Memory B cell (primary cell): Measurements from ENCODE around the gene RAMP1.

Experiments
- ATAC-seq: fragments of 150-1000 bp; cut with Tn5 transposase; 2 replicates; pipeline ENCODE4 v1.10.0; 2021; ENCODE audit warnings: low read depth, mild to moderate bottlenecking, moderate library complexity
- DNase-seq, 2 donors: peaks; one replicate each; pipeline ENCODE4 v3.0.0; 2022; ENCODE audit warnings: low spot score in 2 of 2
- H3K27ac Mint-ChIP-seq: one replicate; pipeline ENCODE4 v1.8.0; 2022; ENCODE audit warnings: mild to moderate bottlenecking, moderate library complexity, mixed read lengths
- H3K27me3 Mint-ChIP-seq: one replicate; pipeline ENCODE4 v1.8.0; 2022; ENCODE audit warnings: mixed read lengths
- H3K36me3 Mint-ChIP-seq: one replicate; pipeline ENCODE4 v1.8.0; 2022; ENCODE audit warnings: mild to moderate bottlenecking, mixed read lengths
- H3K4me1 Mint-ChIP-seq: one replicate; pipeline ENCODE4 v1.8.0; 2022; ENCODE audit warnings: mixed read lengths
- H3K4me3 Mint-ChIP-seq: one replicate; pipeline ENCODE4 v1.8.0; 2022; ENCODE audit warnings: mild to moderate bottlenecking, moderate library complexity, mixed read lengths
- H3K9me3 Mint-ChIP-seq: one replicate; pipeline ENCODE4 v1.8.0; 2022; ENCODE audit warnings: mixed read lengths

Gene RAMP1

DNA sequence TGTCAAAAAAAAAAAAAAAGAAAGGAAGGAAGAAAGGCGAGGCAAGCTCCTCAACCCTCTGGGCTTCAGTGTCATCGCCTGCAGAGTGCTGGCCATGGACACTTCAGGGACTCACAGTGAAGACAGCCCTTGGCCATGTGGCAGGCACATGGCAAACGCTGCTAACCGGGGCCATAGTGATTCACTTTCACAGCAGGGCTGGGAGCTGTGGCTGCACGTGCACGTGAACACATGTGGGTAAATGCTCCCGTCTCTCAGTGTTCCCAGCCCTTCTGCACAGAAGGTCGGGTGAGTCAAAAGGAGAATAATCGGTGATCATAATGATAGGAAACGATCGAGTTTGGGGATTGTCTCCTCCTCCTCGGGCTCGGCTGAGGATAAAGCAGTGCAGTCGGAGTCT is 61.2 kb downstream of the RAMP1 start:
- peaks cover 4% of the 10 kb centered on the region for H3K27me3 Mint-ChIP-seq
- H3K9me3 Mint-ChIP-seq: peaks cover 1% of the 10 kb centered on the region
- no peak overlapping the region for H3K27ac Mint-ChIP-seq
- DNase-seq (no peak), ATAC-seq (no peak)
- H3K36me3 Mint-ChIP-seq: no peaks in the 10 kb centered on the region
- H3K4me1 Mint-ChIP-seq: no peaks in the 10 kb centered on the region
- no peak overlapping the region for H3K4me3 Mint-ChIP-seq

- Mint-ChIP-seq H3K36me3 (no peaks in the 10 kb centered on the region), H3K27ac (no peak overlapping the region), H3K4me1 (no peaks in the 10 kb centered on the region), H3K27me3 (peaks cover 4% of the 10 kb centered on the region), H3K9me3 (peaks cover 1% of the 10 kb centered on the region), H3K4me3 (no peak overlapping the region)
- ATAC-seq (no peak), DNase-seq (no peak)
Measured at GRCh38 chr2:237921967-237922492, 62.6 kb downstream of the RAMP1 start.

DNA sequence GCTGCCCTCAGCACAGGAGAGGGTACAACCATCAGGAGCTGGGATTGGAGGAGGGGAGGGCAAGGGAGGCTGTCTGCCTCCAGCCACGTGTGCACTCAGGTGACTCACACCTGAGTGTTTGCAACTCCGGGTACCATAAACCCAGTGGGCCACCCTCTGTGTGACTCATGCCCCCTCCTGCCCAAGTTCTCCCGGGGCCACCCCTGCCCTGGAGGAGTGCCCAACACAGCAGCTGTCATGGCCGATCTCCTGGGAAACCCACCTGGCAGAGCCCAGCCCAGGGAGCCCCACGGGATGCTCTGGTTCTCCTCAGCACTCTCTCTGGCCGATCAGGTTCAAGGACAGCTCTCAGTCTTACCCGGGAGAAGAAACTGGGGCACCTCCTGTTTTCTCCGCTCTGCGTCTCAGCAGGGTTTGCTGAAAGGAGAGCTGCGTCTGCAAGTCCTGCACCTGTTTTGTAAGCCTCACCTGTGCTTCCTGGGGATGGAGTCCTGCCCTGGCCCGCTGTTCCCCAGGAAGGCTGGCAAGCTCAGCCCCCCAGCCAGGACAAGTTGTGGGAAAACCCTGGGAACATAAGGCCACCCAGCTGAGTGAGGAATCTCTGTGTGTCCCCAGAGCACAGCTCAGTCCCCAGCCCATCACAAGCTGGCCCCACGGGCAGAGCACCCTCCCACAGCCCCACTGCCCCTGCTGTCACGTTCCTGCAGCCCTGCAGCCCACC is 63.4 kb downstream of the RAMP1 start:
- no peak for DNase-seq
- no peak overlapping the region for H3K27ac Mint-ChIP-seq
- H3K4me1 Mint-ChIP-seq: no peaks in the 10 kb centered on the region

GRCh38 chr2:237923481-237924163 is 64.2 kb downstream of the RAMP1 start:
- Mint-ChIP-seq H3K27me3 (peaks cover 8% of the 10 kb centered on the region), H3K4me1 (no peaks in the 10 kb centered on the region), H3K9me3 (peaks cover 3% of the 10 kb centered on the region), H3K4me3 (no peak overlapping the region), H3K36me3 (no peaks in the 10 kb centered on the region), H3K27ac (no peak overlapping the region)
- peak; percentile 98 for ATAC-seq
- peak; percentile 73 to 81 for DNase-seq

More for the DNA sequence above, 63.4 kb downstream of the RAMP1 start:
- H3K9me3 Mint-ChIP-seq: peaks cover 1% of the 10 kb centered on the region
- H3K36me3 Mint-ChIP-seq: no peaks in the 10 kb centered on the region
- H3K4me3 Mint-ChIP-seq: no peak overlapping the region
- ATAC-seq: no peak
- peaks cover 4% of the 10 kb centered on the region for H3K27me3 Mint-ChIP-seq

DNA sequence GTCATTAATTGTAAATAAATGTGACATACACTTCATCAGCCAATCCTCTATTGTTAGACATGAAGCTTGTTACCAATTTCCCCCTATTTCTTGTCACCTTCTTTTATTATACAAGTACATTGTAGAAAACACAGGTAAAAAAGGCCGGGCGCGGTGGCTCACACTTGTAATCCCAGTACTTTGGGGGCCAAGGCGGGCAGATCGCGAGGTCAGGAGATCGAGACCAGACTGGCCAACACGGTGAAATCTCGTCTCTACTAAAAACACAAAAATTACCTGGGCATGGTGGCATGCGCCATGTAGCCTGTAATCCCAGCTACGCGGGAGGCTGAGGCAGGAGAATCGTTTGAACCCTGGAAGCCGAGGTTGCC is 64.7 kb downstream of the RAMP1 start:
- Mint-ChIP-seq H3K27ac (no peak overlapping the region), H3K4me1 (no peaks in the 10 kb centered on the region), H3K9me3 (peaks cover 3% of the 10 kb centered on the region), H3K4me3 (no peak overlapping the region), H3K27me3 (peaks cover 9% of the 10 kb centered on the region), H3K36me3 (no peaks in the 10 kb centered on the region)
- ATAC-seq (no peak), DNase-seq (no peak)

DNA sequence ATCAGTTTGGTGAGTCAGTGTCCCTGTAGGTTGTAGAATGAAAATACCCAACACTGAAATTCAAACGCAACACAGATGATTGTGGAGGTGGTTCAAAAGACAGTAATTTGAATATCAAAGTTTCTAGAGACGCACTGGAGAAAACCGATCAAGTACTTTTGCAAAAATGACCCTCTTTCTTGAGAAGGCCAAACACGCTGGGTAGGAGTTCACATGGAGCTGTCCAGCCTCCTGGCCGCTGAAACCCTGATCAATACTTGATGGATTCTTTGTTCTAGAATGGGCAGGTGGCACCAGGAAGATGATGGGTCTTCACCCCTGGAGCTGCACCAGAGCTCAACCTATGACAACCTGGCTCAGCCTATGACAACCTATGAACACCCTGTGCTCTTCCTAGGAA is 67.7 kb downstream of the RAMP1 start:
- ATAC-seq (no peak), DNase-seq (no peak)
- peaks cover 14% of the 10 kb centered on the region for H3K27me3 Mint-ChIP-seq
- no peaks in the 10 kb centered on the region for H3K4me1 Mint-ChIP-seq
- no peak overlapping the region for H3K4me3 Mint-ChIP-seq
- H3K9me3 Mint-ChIP-seq: peaks cover 6% of the 10 kb centered on the region
- H3K36me3 Mint-ChIP-seq: peaks cover 7% of the 10 kb centered on the region
- no peak overlapping the region for H3K27ac Mint-ChIP-seq

- Mint-ChIP-seq H3K4me3 (no peak overlapping the region), H3K27me3 (peaks cover 14% of the 10 kb centered on the region), H3K27ac (no peak overlapping the region), H3K4me1 (no peaks in the 10 kb centered on the region), H3K36me3 (peaks cover 7% of the 10 kb centered on the region), H3K9me3 (peaks cover 6% of the 10 kb centered on the region)
- ATAC-seq (no peak), DNase-seq (no peak)
Measured at GRCh38 chr2:237927986-237928385, 68.6 kb downstream of the RAMP1 start.

GRCh38 chr2:237929979-237930378 is 70.6 kb downstream of the RAMP1 start:
- peaks cover 24% of the 10 kb centered on the region for H3K27me3 Mint-ChIP-seq
- peaks cover 5% of the 10 kb centered on the region for H3K9me3 Mint-ChIP-seq
- no peaks in the 10 kb centered on the region for H3K4me1 Mint-ChIP-seq
- H3K27ac Mint-ChIP-seq: no peak overlapping the region
- H3K4me3 Mint-ChIP-seq: no peak overlapping the region
- ATAC-seq: no peak
- peaks cover 7% of the 10 kb centered on the region for H3K36me3 Mint-ChIP-seq
- no peak for DNase-seq

DNA sequence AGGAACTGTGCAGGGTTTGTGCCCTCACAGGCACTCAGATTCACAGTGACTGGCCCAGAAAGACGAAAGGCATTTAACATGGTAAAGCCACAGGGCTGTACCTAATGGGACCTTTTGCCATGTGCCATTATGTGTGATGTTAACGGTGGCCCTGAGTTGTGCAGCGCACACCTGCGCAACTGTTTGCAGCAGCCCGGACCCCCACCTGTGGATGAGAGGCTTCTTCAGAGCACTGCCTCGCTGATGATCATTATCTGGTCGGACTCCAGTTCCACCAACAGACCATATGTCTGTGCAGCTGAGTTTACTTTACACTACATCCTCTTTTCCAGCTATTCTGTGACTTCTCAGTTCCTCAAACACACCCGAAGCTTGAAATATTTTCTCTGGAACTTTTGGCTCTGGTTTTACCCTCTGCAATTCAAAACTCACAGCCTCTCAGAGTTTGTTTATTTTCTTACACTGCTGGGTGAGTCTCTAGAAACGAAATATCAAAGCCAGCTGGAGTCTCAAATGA is 71.8 kb downstream of the RAMP1 start:
- H3K9me3 Mint-ChIP-seq: peaks cover 5% of the 10 kb centered on the region
- H3K4me3 Mint-ChIP-seq: no peak overlapping the region
- H3K36me3 Mint-ChIP-seq: peaks cover 7% of the 10 kb centered on the region
- no peak for DNase-seq
- H3K27ac Mint-ChIP-seq: no peak overlapping the region
- ATAC-seq: peak; percentile 32
- H3K4me1 Mint-ChIP-seq: no peaks in the 10 kb centered on the region
- peaks cover 29% of the 10 kb centered on the region for H3K27me3 Mint-ChIP-seq

DNA sequence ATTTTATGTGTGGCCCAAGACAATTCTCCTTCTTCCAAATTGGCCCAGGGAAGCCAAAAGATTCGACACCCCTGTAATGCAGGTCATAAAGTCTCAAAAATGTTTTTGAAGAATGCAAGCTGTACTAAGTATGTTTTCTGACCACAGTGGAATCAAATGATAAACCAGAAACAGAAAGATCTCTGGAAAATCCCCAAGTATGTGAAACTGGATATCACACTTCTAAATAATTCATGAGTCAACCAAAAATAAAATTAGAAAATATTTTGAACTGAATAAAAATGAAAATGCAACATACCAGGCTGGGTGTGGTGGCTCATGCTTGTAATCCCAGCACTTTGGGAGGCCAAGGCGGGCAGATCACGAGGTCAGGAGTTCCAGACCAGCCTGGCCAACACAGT is 73.3 kb downstream of the RAMP1 start:
- ATAC-seq (no peak), DNase-seq (no peak)
- peaks cover 5% of the 10 kb centered on the region for H3K9me3 Mint-ChIP-seq
- H3K36me3 Mint-ChIP-seq: peaks cover 7% of the 10 kb centered on the region
- peaks cover 29% of the 10 kb centered on the region for H3K27me3 Mint-ChIP-seq
- no peak overlapping the region for H3K4me3 Mint-ChIP-seq
- no peaks in the 10 kb centered on the region for H3K4me1 Mint-ChIP-seq
- no peak overlapping the region for H3K27ac Mint-ChIP-seq

- Mint-ChIP-seq H3K4me1 (no peaks in the 10 kb centered on the region), H3K36me3 (peaks cover 7% of the 10 kb centered on the region), H3K9me3 (peaks cover 3% of the 10 kb centered on the region), H3K27ac (no peak overlapping the region), H3K27me3 (peaks cover 25% of the 10 kb centered on the region), H3K4me3 (no peak overlapping the region)
- ATAC-seq: no peak
- no peak for DNase-seq
Measured at GRCh38 chr2:237934186-237934585, 74.8 kb downstream of the RAMP1 start.

GRCh38 chr2:237935740-237936452 is 76.5 kb downstream of the RAMP1 start:
- H3K4me3 Mint-ChIP-seq: no peak overlapping the region
- H3K4me1 Mint-ChIP-seq: peaks cover 4% of the 10 kb centered on the region
- DNase-seq: no peak
- no peaks in the 10 kb centered on the region for H3K36me3 Mint-ChIP-seq
- peaks cover 21% of the 10 kb centered on the region for H3K27me3 Mint-ChIP-seq
- H3K9me3 Mint-ChIP-seq: no peaks in the 10 kb centered on the region
- no peak overlapping the region for H3K27ac Mint-ChIP-seq
- ATAC-seq: no peak

DNA sequence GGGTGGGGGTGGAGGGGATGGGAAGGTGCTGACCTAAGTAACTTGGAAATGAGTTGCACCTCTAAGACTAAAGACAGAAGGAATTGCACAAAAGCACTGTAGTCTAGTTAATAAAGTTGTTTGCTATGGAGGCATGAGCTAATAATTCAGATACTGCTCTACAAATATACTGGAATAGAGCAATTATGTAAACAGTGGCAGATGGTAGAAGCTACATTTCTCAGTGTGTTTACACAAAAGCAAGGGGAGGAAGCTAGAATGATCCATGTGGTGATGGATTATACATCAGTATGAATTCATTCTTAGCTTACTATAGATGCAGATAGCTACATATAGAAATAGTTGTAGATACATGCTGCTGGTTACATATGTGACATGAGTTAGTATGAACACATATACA is 79.8 kb downstream of the RAMP1 start:
- Mint-ChIP-seq H3K27ac (no peak overlapping the region), H3K36me3 (no peaks in the 10 kb centered on the region), H3K27me3 (peaks cover 19% of the 10 kb centered on the region), H3K4me3 (no peak overlapping the region), H3K9me3 (no peaks in the 10 kb centered on the region), H3K4me1 (peaks cover 7% of the 10 kb centered on the region)
- DNase-seq (no peak), ATAC-seq (no peak)

DNA sequence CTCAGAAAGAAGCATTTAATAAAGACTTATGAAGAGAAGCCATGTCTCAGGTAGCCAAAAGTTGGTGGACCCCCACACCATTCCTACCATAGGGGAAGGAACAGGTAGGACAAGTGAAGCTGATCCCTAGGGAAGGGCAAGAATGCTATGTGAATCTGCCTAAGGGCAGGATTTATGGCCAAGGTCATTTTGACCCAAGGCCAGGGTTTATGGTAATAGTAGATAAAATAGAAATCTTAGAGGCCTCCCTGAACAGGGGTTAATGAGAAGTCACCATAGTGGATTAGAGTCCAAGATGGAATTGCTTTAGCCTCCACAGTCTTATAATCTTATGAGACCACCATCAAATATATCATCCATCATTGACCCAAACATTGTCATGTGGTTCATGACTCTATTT is 81.4 kb downstream of the RAMP1 start:
- Mint-ChIP-seq H3K9me3 (peaks cover 5% of the 10 kb centered on the region), H3K27ac (no peak overlapping the region)
- ATAC-seq: no peak

More for the DNA sequence above, 81.4 kb downstream of the RAMP1 start:
- Mint-ChIP-seq H3K4me1 (peaks cover 7% of the 10 kb centered on the region), H3K36me3 (peaks cover 3% of the 10 kb centered on the region), H3K4me3 (no peak overlapping the region), H3K27me3 (peaks cover 22% of the 10 kb centered on the region)
- no peak for DNase-seq
